Amygdala (tissue), 56 donors: Measurements from ENCODE around the gene KRTAP5-9.
A peak's percentile ranks its signal among the peaks of the same experiment; 100 is the strongest.
"Not testable (repeated sequence)": the region's sequence is repeated elsewhere in the genome, so short reads cannot be mapped to it uniquely, and the experiment has no call there.

ENCODE experiments used
- DNase-seq, 56 donors: peaks; one replicate each; lab custom pipeline; 2025; lab: John Stamatoyannopoulos, UW

Gene KRTAP5-9

DNA sequence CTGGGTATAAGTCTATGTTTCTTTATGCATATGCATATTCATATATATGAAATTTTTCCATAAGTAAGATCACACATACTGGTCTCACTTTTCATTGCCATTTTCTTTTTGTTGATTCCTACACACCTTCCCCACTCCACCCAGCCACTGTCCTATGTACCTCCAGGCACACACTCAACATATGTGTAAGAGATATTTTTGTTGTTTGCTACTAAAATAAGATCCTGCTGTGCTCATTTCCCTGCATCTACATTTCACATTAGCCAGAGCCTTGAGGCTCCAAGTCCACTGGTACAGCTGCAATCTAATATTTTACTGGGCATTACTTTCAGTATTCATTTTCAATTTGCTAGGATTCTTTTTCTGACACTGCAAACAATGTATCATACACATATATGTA is 9.0 kb downstream of the KRTAP5-9 start:
- no peak for DNase-seq

DNA sequence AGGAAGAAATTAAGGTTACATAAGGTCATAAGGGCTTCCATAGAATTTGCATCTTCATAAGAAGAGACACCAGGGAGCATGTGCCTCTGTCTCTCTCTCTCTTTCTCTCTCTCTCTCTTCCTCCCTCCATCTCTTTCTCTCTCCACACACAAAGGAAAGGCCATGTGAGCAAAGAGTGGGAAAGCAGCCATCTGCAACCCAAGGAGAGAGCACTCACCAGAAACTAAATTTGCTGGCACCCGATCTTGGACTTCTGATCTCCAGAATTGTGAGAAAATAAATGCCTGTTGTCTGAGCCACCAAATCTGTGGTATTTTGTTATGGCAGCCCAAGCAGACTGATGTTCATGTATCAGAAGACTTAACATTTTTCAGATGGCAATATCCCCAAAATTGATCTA is 10.8 kb downstream of the KRTAP5-9 start:
- DNase-seq: peak in 18 of 56 donors; percentile 2 to 46 (median 12)

GRCh38 chr11:71562120-71562519 is 13.9 kb downstream of the KRTAP5-9 start:
- no peak for DNase-seq

DNA sequence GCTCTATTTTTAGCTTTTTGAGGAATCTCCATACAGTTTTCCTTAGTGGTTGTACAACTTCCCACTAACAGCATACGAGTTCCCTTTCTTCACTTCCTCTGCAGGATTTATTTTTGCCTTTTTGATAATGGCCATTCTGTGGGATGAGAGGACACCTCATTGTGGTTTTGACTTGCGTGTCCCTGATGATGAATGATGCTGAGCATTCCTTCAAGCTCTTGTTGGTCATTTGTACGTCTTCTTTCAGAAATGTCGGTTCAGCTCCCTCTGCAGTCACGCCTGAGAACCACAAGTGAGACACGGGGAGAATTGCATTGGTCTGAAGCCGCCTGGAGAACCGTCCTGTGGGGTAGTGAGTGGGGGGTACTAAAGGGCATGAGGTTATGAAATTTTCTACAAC is 15.2 kb downstream of the KRTAP5-9 start:
- DNase-seq: peak in 5 of 56 donors; percentile 4 to 25 (median 7)

DNA sequence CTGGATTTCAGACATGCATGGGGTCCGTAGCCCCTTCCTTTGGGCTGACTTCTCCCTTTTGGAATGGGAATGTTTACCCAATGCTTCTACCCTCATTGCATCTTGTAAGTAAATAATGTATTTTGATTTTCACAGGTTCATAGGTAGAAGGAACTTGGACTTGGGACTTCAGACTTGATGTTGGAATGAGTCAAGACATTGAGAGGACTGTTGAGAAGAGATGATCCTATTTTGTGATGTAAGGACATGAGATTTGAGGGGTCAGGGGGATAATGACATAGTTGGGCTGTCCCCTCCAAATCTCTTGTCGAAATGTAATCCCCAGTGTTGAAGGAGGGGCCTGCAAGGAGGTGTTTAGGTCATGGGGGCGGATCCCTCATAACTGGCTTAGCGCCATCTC is 16.2 kb downstream of the KRTAP5-9 start:
- no peak for DNase-seq

GRCh38 chr11:71565263-71565662 is 17.0 kb downstream of the KRTAP5-9 start, which contains the start of gene KRTAP5-10:
KRTAP5-10 (plus strand) TSS chr11:71565563; CDS start chr11:71565588, 25 bp downstream.
- no peak for DNase-seq

DNA sequence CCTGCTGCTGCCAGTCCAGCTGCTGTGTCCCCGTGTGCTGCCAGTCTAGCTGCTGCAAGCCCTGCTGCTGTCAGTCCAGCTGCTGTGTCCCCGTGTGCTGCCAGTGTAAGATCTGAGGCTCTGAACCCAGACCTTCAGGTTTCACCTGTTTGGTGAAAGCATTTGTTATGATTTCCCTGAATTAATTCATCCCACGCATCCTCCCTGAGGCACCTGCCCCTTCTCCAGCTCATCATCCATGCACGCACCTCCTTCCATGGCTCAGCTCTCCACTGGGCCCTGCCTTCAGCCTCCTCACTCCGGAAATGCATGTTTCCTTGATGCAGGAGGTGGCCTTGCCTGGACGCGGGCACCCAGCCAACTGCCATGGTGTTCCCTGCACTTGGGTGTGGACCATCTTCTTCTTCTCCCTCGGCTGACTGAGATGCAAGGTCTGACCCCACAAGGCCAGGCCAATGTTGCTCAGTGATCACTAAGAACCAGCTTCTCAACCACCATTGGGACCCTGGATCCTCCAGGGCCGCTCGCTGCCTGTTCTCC is 17.9 kb downstream of the KRTAP5-9 start:
- no peak for DNase-seq

GRCh38 chr11:71566626-71567599 is 18.7 kb downstream of the KRTAP5-9 start:
- DNase-seq: not testable (repeated sequence)

GRCh38 chr11:71567633-71568032 is 19.4 kb downstream of the KRTAP5-9 start:
- not testable (repeated sequence) for DNase-seq

- peak in 2 of 56 donors; percentile 4 to 11 for DNase-seq
Measured at GRCh38 chr11:71568704-71569349, 20.6 kb downstream of the KRTAP5-9 start.

GRCh38 chr11:71571101-71571850 is 23.1 kb downstream of the KRTAP5-9 start:
- not testable (repeated sequence) for DNase-seq

- DNase-seq: no peak
Measured at GRCh38 chr11:71572811-71573210, 24.6 kb downstream of the KRTAP5-9 start.

GRCh38 chr11:71574418-71574817 is 26.2 kb downstream of the KRTAP5-9 start:
- no peak for DNase-seq

GRCh38 chr11:71575723-71576424 is 27.7 kb downstream of the KRTAP5-9 start:
- DNase-seq: no peak

GRCh38 chr11:71576688-71577465 is 28.7 kb downstream of the KRTAP5-9 start:
- not testable (repeated sequence) for DNase-seq

GRCh38 chr11:71577469-71578004 is 29.3 kb downstream of the KRTAP5-9 start:
- DNase-seq: no peak

- DNase-seq: not testable (repeated sequence)
Measured at GRCh38 chr11:71579513-71579912, 31.3 kb downstream of the KRTAP5-9 start.
